EL (cell line): ENCODE data around the gene CUL4B.
"Not testable (repeated sequence)": the region's sequence is repeated elsewhere in the genome, so short reads cannot be mapped to it uniquely, and the experiment has no call there.

Source experiments
- DNase-seq: peaks from one replicate; pipeline ENCODE4 v3.0.0-alpha.2; 2016

Gene CUL4B

DNA sequence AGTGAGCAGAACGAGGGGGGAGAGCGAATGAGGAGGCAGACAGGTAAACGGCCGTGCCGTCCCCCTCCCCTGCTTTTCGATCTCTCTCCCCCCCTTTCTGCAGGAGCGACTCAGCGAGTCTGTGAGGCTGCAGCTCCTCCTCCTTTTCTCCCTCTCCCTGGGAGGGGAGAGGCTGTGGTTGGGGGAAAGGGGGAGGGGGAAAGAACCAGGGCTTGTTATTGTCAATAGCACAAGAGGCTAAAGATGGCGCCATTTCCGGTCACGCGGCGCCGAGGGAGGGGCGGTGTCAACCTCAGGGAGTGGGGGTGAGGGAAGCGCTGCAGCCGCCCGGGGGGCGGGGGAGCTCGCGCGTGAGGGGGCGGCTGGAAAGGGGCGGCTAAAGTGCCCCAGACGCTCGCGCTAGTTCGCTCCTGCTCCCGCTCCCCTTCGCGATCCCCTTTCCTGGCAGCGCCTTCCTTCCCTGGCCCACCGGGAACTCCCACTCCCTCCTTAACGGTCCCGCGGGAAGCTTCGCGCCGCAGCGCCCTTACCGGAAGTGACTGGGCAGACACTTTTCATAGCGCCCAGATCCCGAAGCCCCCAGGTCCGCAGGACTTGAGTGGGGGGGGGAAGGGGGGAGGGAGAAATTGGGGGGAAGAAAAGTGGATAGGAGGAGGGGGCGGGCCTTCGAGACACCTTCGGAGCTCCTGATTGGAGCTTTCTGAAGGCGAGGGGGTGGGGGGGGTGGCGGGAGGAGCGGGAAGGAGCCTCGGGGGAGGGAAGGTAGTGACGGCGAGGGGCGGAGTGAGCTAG, at the start of gene CUL4B:
CUL4B (minus strand) TSS at position 121 of the 792 bp plus-strand sequence. CDS start 324 bp downstream, outside the sequence.
- peak; percentile 95 for DNase-seq

DNA sequence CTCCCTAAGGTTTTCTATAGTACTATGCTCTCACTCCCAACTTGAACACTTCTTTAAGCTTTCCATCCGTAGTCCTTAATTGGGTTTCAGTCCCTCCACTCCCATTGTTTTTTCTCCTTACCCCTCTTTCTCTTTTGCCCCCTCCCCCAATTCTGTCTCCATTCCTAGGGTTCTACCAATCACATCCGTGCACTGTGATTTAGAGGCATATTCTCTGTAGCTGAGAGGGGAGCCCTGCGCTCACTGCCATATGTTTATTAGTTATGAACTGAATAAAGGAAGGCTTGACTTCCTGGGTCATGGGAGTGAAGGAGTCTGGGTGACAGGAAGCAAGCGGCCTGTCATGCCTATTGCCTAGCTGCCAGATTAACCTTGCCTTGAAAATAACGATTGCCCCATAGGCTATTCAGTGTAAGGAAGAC, 43.6 kb upstream of the CUL4B start:
- peak; percentile 60 for DNase-seq

DNA sequence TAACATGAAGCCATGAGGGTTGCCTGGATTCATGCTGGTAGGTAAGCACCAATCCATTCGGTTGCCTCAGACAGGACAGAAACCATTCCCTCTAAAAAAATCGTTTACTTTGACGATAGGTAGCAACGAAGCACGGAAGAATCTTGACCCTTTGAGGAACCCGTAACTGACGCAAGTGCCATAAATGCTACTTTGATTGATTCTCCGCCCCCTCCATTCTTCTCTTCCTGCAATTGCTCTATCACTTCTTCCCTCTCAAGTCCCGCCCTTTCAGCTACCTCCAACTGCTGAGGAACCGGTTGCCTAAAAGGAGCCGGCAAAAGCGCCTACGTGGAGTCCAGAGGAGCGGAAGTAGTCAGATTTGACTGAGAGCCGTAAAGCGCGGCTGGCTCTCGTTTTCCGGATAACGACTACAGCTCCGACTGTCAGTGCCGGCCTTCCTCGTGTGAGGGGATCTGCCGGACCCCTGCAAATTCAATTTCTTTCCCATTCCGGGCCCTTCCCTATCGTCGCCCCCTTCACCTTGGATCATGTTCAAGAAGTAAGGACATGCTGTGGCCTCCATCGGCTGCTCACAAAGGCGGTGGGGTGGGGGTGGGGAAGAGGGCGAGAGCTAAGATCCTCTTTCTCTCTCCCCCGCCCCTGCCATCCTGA, 43.1 kb upstream of the CUL4B start, which contains the start of gene MCTS1:
MCTS1 (plus strand) TSS at position 395 of the 654 bp plus-strand sequence; CDS start at position 531, 136 bp downstream.
- DNase-seq, result peak; percentile 95

DNA sequence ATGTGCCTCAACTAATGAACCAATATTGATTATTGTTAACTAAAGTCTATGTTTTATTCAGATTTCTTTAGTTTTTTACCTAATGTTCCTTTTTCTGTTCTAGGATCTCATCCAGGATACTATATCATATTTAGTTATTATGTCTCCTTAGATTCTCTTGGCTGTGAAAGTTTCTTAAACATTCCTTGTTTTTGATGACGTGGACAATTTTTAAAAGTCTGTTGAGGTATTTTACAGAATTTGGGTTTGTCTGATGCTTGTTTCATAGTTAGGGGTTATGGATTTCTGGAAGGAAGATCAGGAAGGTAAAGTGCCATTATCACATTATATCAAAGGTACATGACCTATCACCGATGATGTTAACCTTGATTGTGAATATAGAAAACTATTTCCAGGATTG, 24.9 kb upstream of the CUL4B start:
- DNase-seq, result no peak

DNA sequence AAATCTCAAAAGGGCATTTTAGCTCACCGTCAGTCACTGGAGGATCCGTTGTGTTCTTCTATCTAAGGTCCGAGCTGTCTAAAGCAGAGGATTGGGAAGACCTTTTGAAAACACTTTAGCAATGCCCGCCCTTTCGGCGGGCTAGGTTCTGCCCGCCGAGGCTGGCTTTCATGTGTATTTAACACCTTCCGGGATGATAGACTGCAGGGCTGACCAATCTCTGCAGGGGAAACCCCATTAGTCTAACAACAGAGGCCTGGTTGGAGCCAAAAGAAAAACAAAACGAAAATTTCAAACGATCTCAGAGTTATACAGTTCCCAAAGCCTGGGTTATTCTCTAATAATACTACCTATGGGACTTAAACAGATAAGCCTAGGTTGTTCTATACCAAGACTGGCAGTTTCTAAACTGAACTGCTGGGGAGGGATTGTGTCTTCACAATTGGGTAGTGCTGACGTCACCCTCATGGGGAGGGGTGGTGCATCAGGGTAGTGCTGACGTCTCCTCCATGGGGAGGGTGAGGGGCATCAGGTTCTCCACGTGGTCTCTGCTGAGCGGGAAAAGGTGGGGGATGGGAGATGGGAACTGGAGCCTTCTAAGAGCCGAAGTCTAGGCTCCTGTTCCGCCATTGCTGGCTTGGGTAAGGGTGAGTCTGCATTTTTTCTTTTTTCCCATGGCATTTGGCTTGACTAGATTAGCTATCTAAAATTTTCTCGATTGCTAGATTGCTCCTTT, 14.8 kb upstream of the CUL4B start:
- DNase-seq, result no peak

DNA sequence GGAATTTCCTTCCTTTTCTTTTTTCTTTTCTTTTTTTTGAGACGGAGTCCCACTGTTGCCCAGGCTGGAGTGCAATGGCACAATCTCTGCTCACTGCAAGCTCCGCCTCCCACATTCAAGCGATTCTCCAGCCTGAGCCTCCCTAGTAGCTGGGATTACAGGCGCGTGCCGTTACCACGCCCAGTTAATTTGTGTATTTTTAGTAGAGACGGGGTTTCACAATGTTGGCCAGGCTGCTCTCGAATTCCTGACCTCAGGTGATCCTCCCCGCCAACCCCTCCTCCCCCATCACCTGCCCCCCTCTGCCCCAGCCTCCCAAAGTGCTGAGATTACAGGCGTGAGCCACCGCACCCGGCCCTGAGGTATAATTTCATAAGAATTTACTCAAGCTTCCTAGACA, 13.0 kb upstream of the CUL4B start:
- DNase-seq, result not testable (repeated sequence)

DNA sequence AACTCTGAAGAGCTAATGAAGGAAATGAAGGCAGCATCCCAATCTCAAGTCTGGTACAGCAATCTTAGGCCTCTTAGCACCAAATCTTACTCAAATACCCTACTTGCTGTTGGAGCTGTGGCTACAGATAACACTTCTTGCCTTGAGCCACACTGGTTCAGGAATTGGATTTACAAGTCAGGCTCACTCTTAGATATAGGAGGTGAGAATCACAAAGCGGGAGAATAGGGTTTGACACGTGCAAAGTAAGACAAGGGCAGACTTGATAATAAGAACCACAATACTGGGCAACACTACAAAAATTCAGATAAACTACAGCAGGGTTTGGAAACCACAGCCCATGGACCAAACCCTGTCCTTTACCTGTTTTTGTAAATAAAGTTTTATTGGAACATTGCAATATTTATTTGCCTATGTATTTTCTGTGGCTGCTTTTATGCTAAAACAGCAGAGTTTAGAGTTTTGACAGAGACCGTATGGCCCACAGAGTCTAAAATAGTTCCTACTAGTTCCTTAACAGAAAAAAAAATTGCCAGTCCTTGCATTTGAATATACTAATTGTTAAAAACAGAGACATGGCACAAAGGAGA, 9.3 kb upstream of the CUL4B start:
- no peak for DNase-seq

DNA sequence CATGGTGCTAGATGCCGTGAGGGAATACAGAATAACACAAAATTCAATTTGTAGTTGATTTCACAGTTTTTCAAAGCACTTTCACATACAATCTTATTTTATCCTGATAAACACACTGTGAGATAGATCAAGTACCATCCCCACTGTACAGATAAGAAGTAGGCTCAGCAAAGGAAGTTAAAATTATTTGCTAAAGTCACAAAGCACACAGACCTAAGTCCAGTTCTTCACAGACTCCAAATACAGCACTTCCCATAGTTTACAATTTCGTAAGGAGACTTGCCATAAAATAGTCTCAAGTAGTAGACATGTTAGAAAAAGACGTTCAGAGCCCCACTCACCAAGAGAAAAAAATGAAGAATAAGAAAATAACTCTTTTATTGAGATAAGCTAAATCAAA, 7.8 kb upstream of the CUL4B start:
- DNase-seq, result no peak

DNA sequence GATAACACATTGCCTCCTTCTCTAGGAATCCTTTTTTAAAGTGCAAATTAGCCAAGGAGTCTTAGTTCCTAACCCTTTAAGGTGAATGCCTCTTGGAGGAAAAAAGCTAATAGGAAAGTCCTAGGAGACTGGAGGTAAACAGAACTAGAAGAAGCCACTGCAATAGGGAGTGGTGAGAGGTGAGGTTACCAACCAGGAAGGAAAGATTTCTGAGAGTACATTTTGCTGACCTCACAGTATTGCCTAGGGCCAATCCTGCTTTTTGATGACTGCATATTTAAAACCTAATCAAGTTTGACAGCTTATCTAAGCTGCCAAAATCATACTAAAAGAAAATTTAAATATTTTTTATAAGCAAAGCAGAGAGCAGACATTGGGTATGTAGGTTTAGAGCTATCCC, 7.3 kb upstream of the CUL4B start:
- no peak for DNase-seq

DNA sequence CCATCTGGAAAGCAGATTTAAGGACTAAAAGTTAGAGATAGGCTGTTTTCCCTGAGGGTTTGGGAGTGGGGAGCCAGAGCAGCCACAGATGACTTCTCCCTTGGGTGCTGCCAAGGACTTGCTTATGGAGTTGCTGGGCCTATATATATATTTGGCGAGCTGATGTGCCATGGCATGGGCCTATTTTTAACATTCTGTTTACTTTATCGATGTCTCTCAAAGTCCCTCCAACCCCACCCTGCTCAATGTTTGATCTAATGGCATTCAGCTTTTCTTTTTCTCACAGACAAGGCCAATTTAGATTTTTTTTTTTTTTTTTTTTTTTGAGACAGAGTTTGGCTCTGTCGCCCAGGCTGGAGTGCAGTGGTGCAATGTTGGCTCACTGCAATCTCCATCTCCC, 6.1 kb upstream of the CUL4B start:
- DNase-seq, result no peak

DNA sequence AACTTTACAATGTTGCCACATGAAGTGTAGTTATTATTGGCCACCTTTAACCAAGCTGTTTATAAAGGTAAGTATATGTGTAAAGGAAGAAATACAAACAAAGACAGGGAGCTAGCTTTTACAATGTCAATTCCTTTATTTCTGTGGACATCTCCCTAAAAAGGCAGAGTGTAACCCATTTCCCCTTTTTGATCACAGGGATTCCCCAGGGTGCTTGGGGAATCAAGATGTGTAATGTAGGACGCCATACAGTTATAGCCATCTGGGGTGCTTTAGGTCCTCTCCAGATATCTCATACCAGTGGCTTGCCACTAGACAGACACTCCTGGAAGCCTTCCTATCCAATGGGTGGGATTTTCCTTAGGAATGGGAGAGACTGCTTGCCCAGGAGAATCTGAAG, 4.2 kb upstream of the CUL4B start:
- DNase-seq, result no peak

DNA sequence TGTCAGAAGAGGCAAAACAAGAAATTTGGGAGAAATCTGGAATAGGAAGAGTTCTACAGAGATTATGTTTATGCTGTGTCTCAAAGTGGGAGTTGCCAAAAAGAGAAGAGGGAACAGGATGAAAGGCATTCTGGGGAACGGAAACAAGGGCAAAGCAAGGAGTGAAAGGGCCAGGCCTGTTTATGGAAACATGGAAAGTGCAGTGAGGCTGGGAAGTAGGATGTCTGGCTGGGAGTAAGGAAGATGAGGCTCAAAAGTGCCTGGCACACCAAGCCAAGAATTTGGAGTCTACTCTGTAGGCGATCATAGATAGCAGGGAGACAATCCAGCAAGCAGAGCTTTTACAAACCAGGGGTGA, 1.8 kb upstream of the CUL4B start:
- DNase-seq, result peak; percentile 0

DNA sequence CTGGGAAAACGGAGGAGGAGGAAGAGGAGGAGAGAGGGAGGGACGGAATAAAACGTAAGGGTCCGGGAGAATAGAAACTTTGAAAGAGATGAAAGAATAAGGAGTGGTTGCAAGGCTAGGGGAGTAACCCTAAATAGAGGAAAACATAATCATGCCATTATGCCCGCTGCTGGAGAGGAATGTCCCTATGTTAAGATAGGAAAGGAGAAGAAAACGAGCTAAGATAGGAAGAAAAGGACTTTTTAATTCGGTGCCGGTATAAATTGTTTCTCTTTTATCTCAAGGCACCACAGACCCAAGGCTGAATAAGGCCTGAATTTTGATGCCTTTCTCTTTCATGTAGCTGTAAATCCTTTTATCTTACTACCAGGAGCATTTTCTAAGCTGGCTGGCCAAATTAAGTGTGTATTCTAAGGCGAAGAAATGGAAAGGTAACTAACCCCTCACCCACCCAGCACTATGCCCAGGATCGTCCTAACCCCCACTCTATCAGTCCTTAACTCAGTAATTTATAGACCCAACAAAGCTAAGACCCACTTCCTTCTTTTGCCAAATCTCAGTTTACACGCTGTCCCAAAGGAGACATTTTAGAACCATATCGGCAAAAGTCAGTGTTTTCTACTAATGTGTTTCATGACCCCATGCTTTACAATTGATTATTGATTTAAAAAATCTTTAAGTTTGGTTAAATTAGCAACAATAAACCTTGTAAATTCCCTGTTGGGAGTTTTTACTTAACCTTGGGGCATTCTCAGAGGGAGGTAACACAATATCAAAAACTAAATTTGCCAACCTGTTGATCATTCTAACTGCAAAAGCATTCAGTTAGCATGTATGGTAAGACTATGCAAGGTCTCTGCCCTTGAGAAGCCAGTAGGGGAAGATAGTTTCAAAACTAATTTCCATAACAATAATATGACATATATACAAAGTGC, 1.1 kb upstream of the CUL4B start:
- no peak for DNase-seq

DNA sequence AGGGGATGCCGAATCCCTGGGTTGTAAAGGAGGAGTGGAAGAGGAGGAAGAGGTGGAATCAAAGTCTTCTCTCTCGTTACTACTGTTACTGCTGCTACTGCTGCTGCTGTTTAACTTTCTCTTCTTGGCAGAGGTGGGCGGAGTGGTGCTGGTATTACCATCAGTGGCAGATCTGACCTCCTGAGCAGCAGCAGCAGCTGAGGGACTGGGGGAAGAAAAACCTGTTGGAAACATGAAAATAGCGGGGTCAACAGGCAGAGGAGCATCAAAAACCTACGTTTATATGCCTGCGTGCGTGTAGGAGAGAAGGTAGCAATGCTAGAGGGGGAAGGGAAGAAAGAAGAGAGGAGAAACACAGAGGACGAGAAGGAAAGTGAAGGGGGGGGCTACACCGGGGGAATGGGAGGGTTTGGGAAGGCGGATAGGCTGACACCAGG, 339 bp downstream of the CUL4B start:
- peak; percentile 59 for DNase-seq

DNA sequence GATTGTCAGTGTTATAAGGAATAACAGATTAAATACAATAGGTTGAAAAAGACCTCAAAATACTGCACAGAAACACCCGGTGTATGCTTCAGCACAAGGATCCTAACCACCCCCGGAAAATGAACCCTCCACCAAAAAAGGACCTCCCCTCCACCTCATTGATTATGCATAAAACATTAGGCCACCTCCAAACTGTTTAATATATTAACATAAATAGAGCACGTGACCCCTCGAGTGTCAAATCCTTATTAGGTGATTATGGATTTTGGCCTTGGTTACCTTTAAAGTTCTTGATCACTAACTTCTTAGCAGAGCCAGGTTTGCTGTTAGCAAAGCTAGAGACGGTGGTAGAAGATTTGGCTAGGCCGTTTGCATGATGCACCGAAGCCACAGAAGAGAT, 958 bp downstream of the CUL4B start:
- peak; percentile 4 for DNase-seq

DNA sequence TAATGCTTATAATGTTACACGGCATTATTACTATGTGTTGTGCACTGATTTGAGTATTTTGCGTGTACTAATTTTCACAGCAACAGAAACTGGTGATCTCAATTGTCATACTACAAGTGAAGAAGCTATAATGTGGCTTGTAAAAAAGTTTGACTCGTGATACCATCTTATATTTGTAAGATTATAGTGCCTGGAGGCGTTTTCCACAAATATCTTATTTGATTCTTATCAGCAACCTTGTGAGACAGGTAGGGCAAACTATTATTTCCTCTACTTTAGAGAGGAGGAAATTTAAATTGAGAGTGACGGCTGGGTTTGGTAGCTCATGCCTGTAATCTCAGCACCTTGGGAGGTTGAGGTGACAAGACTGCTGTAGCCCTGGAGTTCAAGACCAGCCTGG, 4.5 kb downstream of the CUL4B start:
- DNase-seq, result no peak

DNA sequence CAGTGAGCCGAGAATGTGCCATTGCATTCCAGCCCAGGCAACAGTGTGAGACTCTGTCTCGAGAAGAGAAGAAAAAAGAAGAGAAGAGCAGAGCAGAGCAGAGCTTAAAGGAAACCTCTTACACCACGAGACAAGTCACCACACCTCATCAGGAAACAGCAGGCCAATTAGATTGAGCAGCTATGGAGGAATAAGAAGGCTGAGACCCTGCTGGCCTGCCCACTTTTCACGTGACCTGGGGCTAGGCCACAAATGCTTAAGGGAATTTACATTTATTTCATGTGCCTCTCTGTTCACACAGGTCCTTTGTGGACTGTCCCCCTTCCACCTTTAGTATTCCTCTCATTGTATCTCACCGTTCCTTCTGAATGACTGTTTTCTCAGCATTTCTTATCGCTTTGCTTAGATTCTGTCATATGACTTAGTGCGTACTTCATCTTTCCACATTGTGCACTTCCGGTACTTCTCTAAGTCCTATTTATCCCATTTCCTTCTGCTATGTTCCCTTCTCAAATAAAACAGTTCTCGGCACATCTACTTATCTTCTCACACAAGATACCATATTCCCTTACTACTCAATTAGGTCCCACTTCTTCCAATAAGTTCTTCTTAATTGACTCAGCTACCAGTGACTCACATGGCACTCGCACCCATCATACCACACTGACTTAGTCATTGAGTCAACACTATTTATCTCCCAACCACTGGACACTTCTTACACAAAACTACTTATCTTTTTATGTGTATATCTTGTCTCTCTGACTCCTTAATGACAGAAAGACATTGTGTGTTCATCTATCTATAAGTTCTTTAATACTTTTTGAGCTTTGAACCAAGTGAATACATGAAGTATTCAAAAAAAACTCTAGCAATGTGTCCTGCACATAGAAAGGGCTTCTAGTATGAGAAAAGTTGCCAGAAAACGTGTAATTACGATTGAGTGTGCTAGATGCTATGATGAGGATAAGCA, 11.0 kb downstream of the CUL4B start:
- DNase-seq, result peak; percentile 92

DNA sequence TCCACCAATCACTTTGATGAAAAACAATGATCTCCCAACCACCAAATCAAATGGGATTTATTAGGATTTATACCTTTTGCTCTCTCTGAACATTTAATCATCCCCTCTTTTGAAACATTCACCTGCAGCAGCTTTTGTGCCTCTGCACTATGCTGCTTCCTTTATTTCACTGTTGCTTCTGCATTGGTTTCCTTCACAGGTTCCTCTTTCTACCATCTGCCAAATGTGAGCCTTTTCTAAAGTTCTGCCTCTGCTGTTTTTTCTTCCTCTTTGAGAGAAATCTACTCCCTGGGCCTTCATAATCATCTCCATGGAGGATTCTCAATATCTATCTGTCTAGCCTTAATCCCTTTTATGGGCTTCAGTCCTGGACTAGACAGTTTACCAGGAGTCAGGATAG, 24.7 kb downstream of the CUL4B start:
- DNase-seq, result no peak

DNA sequence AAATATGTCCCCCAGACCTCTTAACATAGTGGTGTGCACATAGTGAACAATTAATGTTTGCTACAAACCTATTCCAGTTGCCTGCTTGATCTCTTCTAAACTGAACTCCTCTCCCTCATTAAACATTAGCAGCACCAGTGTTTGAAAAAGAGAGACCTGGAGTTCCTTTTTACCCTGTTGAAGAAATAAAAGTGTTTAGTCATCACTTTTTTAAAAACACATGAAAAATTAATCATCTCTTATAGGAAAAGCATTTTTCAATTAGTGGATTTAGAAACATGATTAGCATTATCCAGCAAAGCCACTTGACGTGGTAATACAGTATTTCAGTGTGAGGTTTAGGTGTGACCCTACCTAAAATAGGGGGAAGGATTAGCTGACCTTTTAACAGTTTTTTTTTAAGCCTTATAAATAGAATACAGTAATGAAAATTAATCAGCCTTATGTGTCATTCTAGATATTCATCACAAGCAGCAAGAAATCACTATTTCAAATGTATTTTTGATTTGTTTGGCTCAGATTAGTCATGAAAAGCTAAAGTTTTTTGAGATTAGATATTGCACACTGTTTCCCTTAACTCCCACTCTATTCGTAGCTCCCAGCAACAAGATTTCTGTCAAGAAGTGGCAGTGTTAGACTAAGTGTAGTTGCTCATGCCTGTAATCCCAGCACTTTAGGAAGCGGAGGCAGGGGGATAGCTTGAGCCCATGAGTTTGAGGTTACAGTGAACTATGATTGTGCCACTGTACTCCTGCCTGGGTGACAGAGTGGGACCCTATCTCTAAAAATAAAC, 26.2 kb downstream of the CUL4B start:
- DNase-seq, result no peak

DNA sequence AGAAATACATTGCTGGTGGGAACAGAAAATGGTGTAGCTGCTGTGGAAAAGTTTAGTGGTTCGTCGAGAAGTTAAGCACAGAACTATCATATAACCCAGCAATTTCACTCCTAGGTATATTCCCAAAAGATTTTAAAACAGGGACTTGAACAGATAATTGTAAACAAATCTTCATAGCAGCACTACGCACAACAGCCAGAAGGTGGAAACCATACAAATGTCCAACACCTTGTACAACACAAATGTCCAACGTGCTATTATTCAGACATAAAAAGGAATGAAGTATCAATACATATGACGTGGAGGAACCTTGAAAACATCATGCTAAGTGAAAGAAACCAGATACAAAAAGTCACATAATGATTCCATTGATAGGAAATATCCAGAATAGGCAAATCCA, 37.9 kb downstream of the CUL4B start:
- no peak for DNase-seq
